GM23338 (cell line): ENCODE results near the gene CMIP. TPM values are rescaled to one million over a fixed set of nuclear protein-coding genes. Genes with fewer than 3 reads are reported as not detected.

Source experiments
- ATAC-seq: fragments of 200-7000 bp; cut with Tn5 transposase; 3 replicates; pipeline ENCODE4 v1.9.1; 2020
- DNase-seq: peaks from one replicate; pipeline ENCODE4 v3.0.0-alpha.2; 2015; ENCODE audit warnings: low spot score
- H2AFZ ChIP-seq: fragments of 200-600 bp; sonication (generic); 2 replicates; pipeline ENCODE4 v1.8.0; 2016; ENCODE audit warnings: antibody characterized with exemption, mild to moderate bottlenecking, moderate library complexity
- H3F3A ChIP-seq: fragments of 200-600 bp; sonication (generic); replicated peaks from 2 replicates; pipeline ENCODE4 v1.8.0; 2017; ENCODE audit warnings: antibody characterized with exemption, mixed run types, low read depth
- H3K27ac ChIP-seq: fragments of 200-600 bp; sonication (generic); 2 replicates; pipeline ENCODE4 v1.6.1; 2016; ENCODE audit warnings: low read depth
- H3K27me3 ChIP-seq: fragments of 200-600 bp; sonication (generic); 2 replicates; pipeline ENCODE4 v1.8.0; 2016; ENCODE audit warnings: mild to moderate bottlenecking, mixed run types, moderate library complexity; ENCODE audit not compliant: insufficient read depth
- H3K36me3 ChIP-seq: fragments of 200-600 bp; sonication (generic); 2 replicates; pipeline ENCODE4 v1.8.0; 2016; ENCODE audit warnings: mild to moderate bottlenecking; ENCODE audit not compliant: insufficient read depth
- H3K4me1 ChIP-seq: fragments of 200-600 bp; sonication (generic); 2 replicates; pipeline ENCODE4 v1.8.0; 2016; ENCODE audit warnings: mild to moderate bottlenecking, moderate library complexity; ENCODE audit not compliant: insufficient read depth
- H3K4me2 ChIP-seq: fragments of 200-600 bp; sonication (generic); 2 replicates; pipeline ENCODE4 v1.7.1; 2017; ENCODE audit warnings: mixed run types
- H3K4me3 ChIP-seq: fragments of 200-600 bp; sonication (generic); 2 replicates; pipeline ENCODE4 v1.6.1; 2016; ENCODE audit warnings: mixed run types
- H3K79me2 ChIP-seq: fragments of 200-600 bp; sonication (generic); replicated peaks from 2 replicates; pipeline ENCODE4 v1.8.0; 2017; ENCODE audit warnings: mild to moderate bottlenecking; ENCODE audit not compliant: insufficient read depth
- H3K9me2 ChIP-seq: fragments of 200-600 bp; sonication (generic); 2 replicates; pipeline ENCODE4 v1.8.0; 2017; ENCODE audit not compliant: insufficient read depth
- H4K20me1 ChIP-seq: fragments of 200-600 bp; sonication (generic); replicated peaks from 2 replicates; pipeline ENCODE4 v1.8.0; 2017; ENCODE audit warnings: mild to moderate bottlenecking; ENCODE audit not compliant: insufficient read depth
- H3K27ac Mint-ChIP-seq: 2 replicates; pipeline ENCODE4 v1.8.0; 2020; ENCODE audit warnings: inconsistent platforms, mild to moderate bottlenecking, moderate library complexity, mixed read lengths
- H3K27me3 Mint-ChIP-seq: 3 replicates; pipeline ENCODE4 v1.8.0; 2022; ENCODE audit warnings: low read depth, mild to moderate bottlenecking, moderate library complexity, mixed read lengths, inconsistent platforms; ENCODE audit not compliant: insufficient read depth, poor library complexity
- H3K36me3 Mint-ChIP-seq: 3 replicates; pipeline ENCODE4 v1.8.0; 2021; ENCODE audit warnings: low read depth, mild to moderate bottlenecking, inconsistent platforms, moderate library complexity, mixed read lengths
- H3K4me1 Mint-ChIP-seq: 3 replicates; pipeline ENCODE4 v1.8.0; 2020; ENCODE audit warnings: mild to moderate bottlenecking, inconsistent platforms, mixed read lengths
- H3K4me3 Mint-ChIP-seq: 3 replicates; pipeline ENCODE4 v1.8.0; 2021; ENCODE audit warnings: moderate library complexity, mild to moderate bottlenecking, inconsistent platforms, mixed read lengths
- H3K9me3 Mint-ChIP-seq: 3 replicates; pipeline ENCODE4 v1.8.0; 2020; ENCODE audit warnings: moderate library complexity, mild to moderate bottlenecking, inconsistent platforms, mixed read lengths
- EZH2 ChIP-seq: fragments of 200-600 bp; sonication (generic); IDR thresholded peaks from one replicate; pipeline ENCODE4 v1.8.0; 2017; ENCODE audit warnings: antibody characterized with exemption, mild to moderate bottlenecking, low read depth; ENCODE audit not compliant: unreplicated experiment
- EZH2phosphoT487 ChIP-seq: fragments of 200-600 bp; sonication (generic); IDR thresholded peaks from one replicate; pipeline ENCODE4 v1.8.1; 2018; ENCODE audit warnings: antibody characterized with exemption; ENCODE audit not compliant: unreplicated experiment
- JUNB ChIP-seq: IDR thresholded peaks from one replicate; pipeline ENCODE4 v1.6.1; 2016; ENCODE audit warnings: antibody characterized with exemption; ENCODE audit not compliant: unreplicated experiment
- STAT1 ChIP-seq: IDR thresholded peaks from one replicate; pipeline ENCODE4 v1.6.1; 2016; ENCODE audit warnings: antibody characterized with exemption; ENCODE audit not compliant: unreplicated experiment
- ZNF331 ChIP-seq: fragments of 250-450 bp; sonication (Bioruptor Pico); IDR thresholded peaks from 2 replicates; pipeline ENCODE4 v1.5.0; 2020; ENCODE audit warnings: low read depth, mild to moderate bottlenecking, moderate library complexity
- ZNF462 ChIP-seq: fragments of 250-450 bp; sonication (Bioruptor Pico); IDR thresholded peaks from 2 replicates; pipeline ENCODE4 v1.5.0; 2020; ENCODE audit warnings: mild to moderate bottlenecking, moderate library complexity
- polyA plus RNA-seq: library from polyadenylated mRNA; unstranded; fragments of >200 nt; fragmentation: Nextera tagmentation; extraction: Ambion mirVana; gene quantifications from 2 replicates; pipeline ENCODE4 v1.2.1, GENCODE V29; 2016
- total RNA-seq: library from RNA; depleted of rRNA; stranded (reverse); fragments of >200 nt; shearing (Covaris generic); gene quantifications from 2 replicates; pipeline ENCODE4 v1.2.3, GENCODE V29; 2014

Gene CMIP
- total and polyA plus RNA-seq, 2 experiments from 2014 or later = 9.5 to 62.3 TPM

- TF ChIP-seq ZNF462 = no peak
- TF ChIP-seq ZNF331 = no peak
- TF ChIP-seq EZH2 = no peak
- no peak for TF ChIP-seq EZH2phosphoT487
- TF ChIP-seq JUNB = no peak
These were observed 167.1 kb downstream of the CMIP start (continued) for GRCh38 chr16:81611721-81612120.

- Mint-ChIP-seq H3K4me1 (no peaks in the 10 kb centered on the region), H3K9me3 (no peaks in the 10 kb centered on the region), H3K4me3 (no peak overlapping the region), H3K27ac (no peak overlapping the region), H3K27me3 (peaks cover 3% of the 10 kb centered on the region), H3K36me3 (peaks cover 23% of the 10 kb centered on the region)
- Histone ChIP-seq H3F3A (peaks cover 3% of the 10 kb centered on the region; the same call in 1 of the 2 replicates), H3K36me3 (no peaks in the 10 kb centered on the region), H3K4me1 (no peaks in the 10 kb centered on the region), H3K9me2 (no peaks in the 10 kb centered on the region), H3K27ac (no peak overlapping the region), H3K27me3 (no peaks in the 10 kb centered on the region), H2AFZ (no peak overlapping the region), H3K4me3 (no peak overlapping the region), H4K20me1 (peaks cover 18% of the 10 kb centered on the region), H3K4me2 (no peak overlapping the region), H3K79me2 (peaks cover 9% of the 10 kb centered on the region)
- no peak for ATAC-seq
- DNase-seq = no peak
- no peak for TF ChIP-seq STAT1
These were observed 167.9 kb downstream of the CMIP start for GRCh38 chr16:81612351-81613163.
